ENCODE data around the gene ITPR2.

GRCh38 chr12:26830783-26831551 lies 2.0 kb downstream of the ITPR2 start:
- no peak for TF ChIP-seq CTCF (IDR thresholded peaks at IDR 0.05; ENCODE audit: low read length)
- no peak for TF ChIP-seq EZH2 (IDR thresholded peaks at IDR 0.05; ENCODE audit: borderline replicate concordance, low read length)

Measured in OCI-LY1 (cell line).